Caco-2 (cell line): ENCODE results near the gene RFX7. TPM values are rescaled to one million over a fixed set of nuclear protein-coding genes. Genes with fewer than 3 reads are reported as not detected.

Source experiments
- BruUV-seq: library from RNA; stranded (reverse); fragments of 400-500 nt; replicated peaks from 2 replicates; lab custom pipeline; 2021; lab: Mats Ljungman, UMichigan
- CTCF ChIA-PET: fragments of 300-600 bp; sonication (Branson Sonifier 250); formaldehyde crosslinking; loops from one replicate; lab custom pipeline; 2022; ENCODE audit warnings: antibody characterized with exemption; lab: Charles Lee
- POLR2A ChIA-PET: fragments of 300-600 bp; sonication (Branson Sonifier 250); formaldehyde crosslinking; loops from one replicate; lab custom pipeline; 2022; ENCODE audit warnings: antibody characterized with exemption; lab: Charles Lee
- DNase-seq, 2 experiments: peaks; one replicate each; pipeline versions ENCODE4 v3.0.0 to v3.0.0-alpha.2; 2020 to 2022
- H3K27me3 ChIP-seq: replicated peaks from 2 replicates; pipeline ENCODE4 v1.6.0; 2011; ENCODE audit warnings: low read length; ENCODE audit not compliant: control insufficient read depth, insufficient read depth
- H3K36me3 ChIP-seq: 2 replicates; pipeline ENCODE4 v1.5.1; 2011; ENCODE audit warnings: low read length; ENCODE audit not compliant: control insufficient read depth, insufficient read depth
- H3K4me1 ChIP-seq: fragments of 250-450 bp; sonication (Bioruptor Pico); 2 replicates; pipeline ENCODE4 v1.5.1; 2020; ENCODE audit warnings: mild to moderate bottlenecking
- H3K4me3 ChIP-seq: 2 replicates; pipeline ENCODE4 v1.5.1; 2011; ENCODE audit warnings: low read depth, mild to moderate bottlenecking, control low read depth, low read length
- H3K9me3 ChIP-seq: fragments of 250-450 bp; sonication (Bioruptor Pico); 2 replicates; pipeline ENCODE4 v1.5.1; 2020; ENCODE audit warnings: mild to moderate bottlenecking, moderate library complexity
- H3K27ac Mint-ChIP-seq: one replicate; pipeline ENCODE4 v1.8.0; 2022; ENCODE audit warnings: mixed read lengths; ENCODE audit not compliant: unreplicated experiment
- H3K27me3 Mint-ChIP-seq: one replicate; pipeline ENCODE4 v1.8.0; 2022; ENCODE audit warnings: mixed read lengths; ENCODE audit not compliant: insufficient read depth, unreplicated experiment
- H3K36me3 Mint-ChIP-seq: one replicate; pipeline ENCODE4 v1.8.0; 2022; ENCODE audit warnings: mild to moderate bottlenecking, mixed read lengths; ENCODE audit not compliant: insufficient read depth, unreplicated experiment
- H3K4me1 Mint-ChIP-seq: one replicate; pipeline ENCODE4 v1.8.0; 2022; ENCODE audit warnings: low read depth, mixed read lengths; ENCODE audit not compliant: unreplicated experiment
- H3K4me3 Mint-ChIP-seq: one replicate; pipeline ENCODE4 v1.8.0; 2022; ENCODE audit warnings: mild to moderate bottlenecking, moderate library complexity, mixed read lengths; ENCODE audit not compliant: unreplicated experiment
- H3K9me3 Mint-ChIP-seq: one replicate; pipeline ENCODE4 v1.8.0; 2022; ENCODE audit warnings: mixed read lengths; ENCODE audit not compliant: unreplicated experiment
- intact Hi-C: fragments of 100-400 bp; cut with micrococcal nuclease; formaldehyde crosslinking; loops from one replicate; pipeline ENCODE4 v1.10.0; 2022; ENCODE audit not compliant: unreplicated experiment
- total RNA-seq: library from RNA; stranded (reverse); gene quantifications from 2 replicates; pipeline ENCODE4 v1.2.3, GENCODE V29; 2022
- TF ChIP-seq, protein P1 (sequence below), 2 experiments: fragments of 200-600 bp in 1 of 2; IDR thresholded peaks; 1 replicate in 1 of 2; 2 replicates in 1 of 2; pipeline versions ENCODE4 v1.5.1 to v1.8.0; 2011 to 2022; ENCODE audit warnings: antibody characterized with exemption in 1 of 2, control low read depth in 1 of 2, inconsistent platforms in 1 of 2, low read depth in 1 of 2, low read length in 1 of 2, mild to moderate bottlenecking in 1 of 2, moderate library complexity in 1 of 2; ENCODE audit not compliant: insufficient read depth in 1 of 2, severe bottlenecking in 1 of 2, unreplicated experiment in 1 of 2

Gene RFX7
- total RNA-seq, 1 experiment from 2014 or later: 8.7 TPM

DNA sequence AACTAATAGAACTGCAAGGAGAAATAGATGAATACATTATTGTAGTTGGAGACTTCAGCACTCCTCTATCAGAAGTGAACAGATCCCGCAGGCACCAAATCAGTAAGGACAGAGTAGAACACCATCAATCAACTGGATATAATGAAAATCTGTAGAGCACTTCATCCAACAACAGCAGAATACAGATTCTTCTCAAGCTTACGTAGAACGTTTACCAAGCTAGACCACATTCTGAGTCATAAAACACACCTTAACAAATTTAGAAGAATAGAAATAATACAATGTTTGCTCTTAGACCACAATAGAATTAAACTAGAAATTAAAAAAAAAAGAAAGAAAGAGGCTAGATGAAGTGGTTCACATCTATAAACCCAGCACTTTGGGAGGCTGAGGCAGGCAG, 179.5 kb downstream of the RFX7 start:
- TF ChIP-seq, protein P1, sequence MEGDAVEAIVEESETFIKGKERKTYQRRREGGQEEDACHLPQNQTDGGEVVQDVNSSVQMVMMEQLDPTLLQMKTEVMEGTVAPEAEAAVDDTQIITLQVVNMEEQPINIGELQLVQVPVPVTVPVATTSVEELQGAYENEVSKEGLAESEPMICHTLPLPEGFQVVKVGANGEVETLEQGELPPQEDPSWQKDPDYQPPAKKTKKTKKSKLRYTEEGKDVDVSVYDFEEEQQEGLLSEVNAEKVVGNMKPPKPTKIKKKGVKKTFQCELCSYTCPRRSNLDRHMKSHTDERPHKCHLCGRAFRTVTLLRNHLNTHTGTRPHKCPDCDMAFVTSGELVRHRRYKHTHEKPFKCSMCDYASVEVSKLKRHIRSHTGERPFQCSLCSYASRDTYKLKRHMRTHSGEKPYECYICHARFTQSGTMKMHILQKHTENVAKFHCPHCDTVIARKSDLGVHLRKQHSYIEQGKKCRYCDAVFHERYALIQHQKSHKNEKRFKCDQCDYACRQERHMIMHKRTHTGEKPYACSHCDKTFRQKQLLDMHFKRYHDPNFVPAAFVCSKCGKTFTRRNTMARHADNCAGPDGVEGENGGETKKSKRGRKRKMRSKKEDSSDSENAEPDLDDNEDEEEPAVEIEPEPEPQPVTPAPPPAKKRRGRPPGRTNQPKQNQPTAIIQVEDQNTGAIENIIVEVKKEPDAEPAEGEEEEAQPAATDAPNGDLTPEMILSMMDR (IDR thresholded peaks at IDR 0.05; ENCODE audit: insufficient read depth in 1 of 2, low read depth in 1 of 2, low read length in 1 of 2, severe bottlenecking in 1 of 2, unreplicated experiment in 1 of 2): no peak
- peaks cover 10% of the 10 kb centered on the region for H3K9me3 Mint-ChIP-seq
- CTCF ChIA-PET: interaction anchor here (0.6 kb wide), 1 partner anchor 166 kb away, joined by 3 read pairs; no protein-coding TSS in a partner anchor
- no peaks in the 10 kb centered on the region for H3K27me3 ChIP-seq
- H3K36me3 Mint-ChIP-seq: no peaks in the 10 kb centered on the region
- DNase-seq: no peak
- H3K4me3 Mint-ChIP-seq: no peak overlapping the region
- peaks cover 7% of the 10 kb centered on the region for H3K4me1 Mint-ChIP-seq
- intact Hi-C loops: no loop called here
- H3K4me3 ChIP-seq: no peak overlapping the region
- peaks cover 2% of the 10 kb centered on the region for H3K27me3 Mint-ChIP-seq
- H3K27ac Mint-ChIP-seq: no peak overlapping the region
- no TSS peak for BruUV-seq
- POLR2A ChIA-PET: no interaction called here
- no peaks in the 10 kb centered on the region for H3K36me3 ChIP-seq
- H3K4me1 ChIP-seq: no peaks in the 10 kb centered on the region
- H3K9me3 ChIP-seq: no peaks in the 10 kb centered on the region

DNA sequence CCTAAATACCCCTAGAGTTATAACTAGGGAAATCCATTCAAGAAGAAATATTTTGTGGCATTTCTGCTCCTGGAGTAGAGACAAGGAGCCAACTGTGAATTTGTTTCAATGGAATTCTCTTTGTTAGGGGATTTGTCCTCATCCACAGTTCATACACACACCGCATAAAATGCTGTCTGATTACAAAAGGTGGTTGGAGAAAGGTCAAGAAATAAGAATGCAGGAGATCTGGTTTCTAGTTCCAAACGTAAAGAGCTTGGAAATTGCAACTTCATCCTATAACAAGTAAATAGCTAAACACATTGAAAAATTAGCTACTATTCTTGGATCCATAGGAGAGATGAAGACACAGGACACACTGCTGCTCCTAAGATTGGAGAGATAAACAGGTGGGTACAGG, 184.0 kb downstream of the RFX7 start:
- Mint-ChIP-seq H3K36me3 (peaks cover 5% of the 10 kb centered on the region), H3K27ac (no peak overlapping the region), H3K4me3 (no peak overlapping the region), H3K9me3 (peaks cover 10% of the 10 kb centered on the region), H3K4me1 (peaks cover 7% of the 10 kb centered on the region), H3K27me3 (peaks cover 2% of the 10 kb centered on the region)
- no peaks in the 10 kb centered on the region for H3K4me1 ChIP-seq
- CTCF ChIA-PET: no interaction called here
- H3K9me3 ChIP-seq: no peaks in the 10 kb centered on the region
- no peak for DNase-seq
- no peaks in the 10 kb centered on the region for H3K27me3 ChIP-seq
- H3K36me3 ChIP-seq: no peaks in the 10 kb centered on the region
- no TSS peak for BruUV-seq
- POLR2A ChIA-PET: no interaction called here
- H3K4me3 ChIP-seq: no peak overlapping the region
- intact Hi-C loops: no loop called here
- TF ChIP-seq, protein P1 (IDR thresholded peaks at IDR 0.05; ENCODE audit: insufficient read depth in 1 of 2, low read depth in 1 of 2, low read length in 1 of 2, severe bottlenecking in 1 of 2, unreplicated experiment in 1 of 2): no peak

DNA sequence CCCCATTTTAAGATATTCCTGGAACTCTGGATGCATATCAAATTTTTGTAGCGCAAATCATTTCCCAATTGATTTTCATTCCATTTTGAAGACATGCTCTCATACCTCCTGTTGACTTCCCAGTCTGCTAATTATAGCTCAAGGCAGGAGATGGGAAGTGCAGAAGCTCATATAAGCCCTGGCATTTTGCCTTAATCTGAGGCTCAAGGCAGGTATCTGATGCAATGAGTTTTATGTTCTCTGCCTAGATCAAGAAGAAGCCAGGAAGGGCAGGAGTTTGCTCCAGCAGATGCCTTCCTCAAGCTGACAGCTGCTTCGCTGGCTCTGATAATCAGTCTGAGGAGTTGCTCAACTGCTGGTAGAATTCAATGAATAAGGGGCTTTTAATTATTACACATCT, 184.7 kb downstream of the RFX7 start:
- CTCF ChIA-PET: no interaction called here
- no peaks in the 10 kb centered on the region for H3K4me1 ChIP-seq
- BruUV-seq: no TSS peak
- no peak overlapping the region for H3K27ac Mint-ChIP-seq
- no peaks in the 10 kb centered on the region for H3K36me3 ChIP-seq
- peaks cover 2% of the 10 kb centered on the region for H3K27me3 Mint-ChIP-seq
- peaks cover 5% of the 10 kb centered on the region for H3K36me3 Mint-ChIP-seq
- POLR2A ChIA-PET: no interaction called here
- H3K9me3 ChIP-seq: no peaks in the 10 kb centered on the region
- DNase-seq: no peak
- intact Hi-C loops: no loop called here
- H3K9me3 Mint-ChIP-seq: peaks cover 10% of the 10 kb centered on the region
- H3K4me1 Mint-ChIP-seq: peaks cover 7% of the 10 kb centered on the region
- no peak overlapping the region for H3K4me3 Mint-ChIP-seq
- no peaks in the 10 kb centered on the region for H3K27me3 ChIP-seq
- no peak overlapping the region for H3K4me3 ChIP-seq
- TF ChIP-seq, protein P1 (IDR thresholded peaks at IDR 0.05; ENCODE audit: insufficient read depth in 1 of 2, low read depth in 1 of 2, low read length in 1 of 2, severe bottlenecking in 1 of 2, unreplicated experiment in 1 of 2): no peak
